Activated T-helper 2 cell treated with anti-CD3 and anti-CD28 coated beads, Interferon-gamma antibody, Interleukin-2, Interleukin-4, amounts not matched to agents 10 μg/mL and 5 μg/mL and 100 μg/mL, durations not matched to agents 14 hours and 24 hours and 36 hours (primary cell): ENCODE data around the gene C6orf136. TPM values are rescaled to one million over a fixed set of nuclear protein-coding genes. Genes with fewer than 3 reads are reported as not detected.
"Not testable (repeated sequence)": the region's sequence is repeated elsewhere in the genome, so short reads cannot be mapped to it uniquely, and the experiment has no call there.

ENCODE experiments used
- DNase-seq: peaks from one replicate; pipeline ENCODE4 v3.0.0; 2021; ENCODE audit warnings: low spot score
- H3K27ac Mint-ChIP-seq: one replicate; pipeline ENCODE4 v1.8.0; 2021; ENCODE audit warnings: mixed read lengths
- H3K27me3 Mint-ChIP-seq: one replicate; pipeline ENCODE4 v1.8.0; 2021; ENCODE audit warnings: low read depth, mixed read lengths
- H3K36me3 Mint-ChIP-seq: one replicate; pipeline ENCODE4 v1.8.0; 2021; ENCODE audit warnings: low read depth, mixed read lengths
- H3K4me1 Mint-ChIP-seq: one replicate; pipeline ENCODE4 v1.8.0; 2021; ENCODE audit warnings: low read depth, mixed read lengths
- H3K4me3 Mint-ChIP-seq: one replicate; pipeline ENCODE4 v1.8.0; 2021; ENCODE audit warnings: low read depth, mild to moderate bottlenecking, moderate library complexity, mixed read lengths
- H3K9me3 Mint-ChIP-seq: one replicate; pipeline ENCODE4 v1.8.0; 2021; ENCODE audit warnings: mixed read lengths
- intact Hi-C: fragments of 100-400 bp; cut with micrococcal nuclease; formaldehyde crosslinking; loops from one replicate; pipeline ENCODE4 v1.15.1; 2023
- total RNA-seq: library from RNA; stranded (reverse); gene quantifications from 2 replicates; pipeline ENCODE4 v1.2.3, GENCODE V29; 2022

The C6orf136 gene, protein sequence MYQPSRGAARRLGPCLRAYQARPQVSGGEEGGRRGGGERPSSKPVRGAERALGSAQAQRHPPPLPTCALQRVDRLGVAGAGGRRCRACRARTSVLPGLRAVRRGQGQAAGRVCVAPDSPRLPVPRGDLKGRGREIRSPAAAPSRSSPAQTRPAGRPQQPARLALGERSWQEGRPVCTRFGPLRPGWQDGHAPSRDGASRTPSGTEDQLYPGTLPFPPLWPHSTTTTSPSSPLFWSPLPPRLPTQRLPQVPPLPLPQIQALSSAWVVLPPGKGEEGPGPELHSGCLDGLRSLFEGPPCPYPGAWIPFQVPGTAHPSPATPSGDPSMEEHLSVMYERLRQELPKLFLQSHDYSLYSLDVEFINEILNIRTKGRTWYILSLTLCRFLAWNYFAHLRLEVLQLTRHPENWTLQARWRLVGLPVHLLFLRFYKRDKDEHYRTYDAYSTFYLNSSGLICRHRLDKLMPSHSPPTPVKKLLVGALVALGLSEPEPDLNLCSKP
- 23.1 and 28.2 TPM in 2 replicates for total RNA-seq

DNA sequence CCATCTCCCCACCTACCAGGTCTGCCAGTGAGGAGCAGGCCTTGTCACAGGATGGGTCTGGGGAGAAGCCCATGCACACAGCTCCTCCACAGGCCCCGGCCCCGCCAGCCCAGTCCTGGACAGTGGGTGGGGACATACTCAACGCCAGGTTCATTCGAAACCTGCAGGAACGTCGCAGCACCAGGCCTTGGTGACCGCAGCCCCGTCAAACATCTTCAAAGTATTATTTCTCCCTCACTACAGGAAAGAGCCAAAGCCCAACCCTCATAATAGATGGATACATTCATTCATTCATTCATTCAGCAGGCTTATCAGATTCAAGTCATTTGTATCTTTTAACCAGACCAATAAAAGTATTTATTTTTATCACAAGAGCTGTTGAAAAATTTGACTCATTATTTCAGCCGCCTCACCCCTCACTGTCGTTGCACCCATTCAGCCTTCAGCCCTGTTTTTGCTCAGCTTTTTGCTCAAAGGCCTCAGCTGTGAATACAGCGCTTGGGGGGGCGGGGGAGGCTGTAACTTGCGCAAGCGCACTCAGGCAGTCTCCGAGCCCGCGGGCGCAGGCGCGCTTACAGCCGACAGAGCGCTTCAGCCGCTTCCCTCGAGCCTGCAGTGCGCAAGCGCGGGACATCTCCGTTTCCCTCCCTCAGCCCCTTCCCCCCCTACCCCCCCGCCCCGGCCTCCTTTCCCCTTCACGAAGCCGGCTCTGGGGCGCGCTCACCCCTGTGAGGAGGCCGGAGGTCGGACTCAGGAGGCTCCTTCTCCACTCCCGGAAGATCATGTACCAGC lies at the start of gene C6orf136:
Gene C6orf136, plus strand, starts transcription at position 684 of the 792 bp plus-strand sequence. Its CDS starts 99 bp downstream, at position 783.
- Mint-ChIP-seq H3K36me3 (peaks cover 38% of the 10 kb centered on the region), H3K9me3 (no peaks in the 10 kb centered on the region), H3K4me1 (peaks cover 18% of the 10 kb centered on the region), H3K27ac (peak within 1 kb of the TSS; percentile 89), H3K4me3 (peak within 1 kb of the TSS; percentile 88), H3K27me3 (no peaks in the 10 kb centered on the region)
- intact Hi-C loops = loop anchor here (1.0 kb wide), 5 partner anchors 20 to 89 kb away; partner anchors contain the start of genes ATAT1, DHX16, MDC1 and MRPS18B
- DNase-seq = peak; percentile 89

DNA sequence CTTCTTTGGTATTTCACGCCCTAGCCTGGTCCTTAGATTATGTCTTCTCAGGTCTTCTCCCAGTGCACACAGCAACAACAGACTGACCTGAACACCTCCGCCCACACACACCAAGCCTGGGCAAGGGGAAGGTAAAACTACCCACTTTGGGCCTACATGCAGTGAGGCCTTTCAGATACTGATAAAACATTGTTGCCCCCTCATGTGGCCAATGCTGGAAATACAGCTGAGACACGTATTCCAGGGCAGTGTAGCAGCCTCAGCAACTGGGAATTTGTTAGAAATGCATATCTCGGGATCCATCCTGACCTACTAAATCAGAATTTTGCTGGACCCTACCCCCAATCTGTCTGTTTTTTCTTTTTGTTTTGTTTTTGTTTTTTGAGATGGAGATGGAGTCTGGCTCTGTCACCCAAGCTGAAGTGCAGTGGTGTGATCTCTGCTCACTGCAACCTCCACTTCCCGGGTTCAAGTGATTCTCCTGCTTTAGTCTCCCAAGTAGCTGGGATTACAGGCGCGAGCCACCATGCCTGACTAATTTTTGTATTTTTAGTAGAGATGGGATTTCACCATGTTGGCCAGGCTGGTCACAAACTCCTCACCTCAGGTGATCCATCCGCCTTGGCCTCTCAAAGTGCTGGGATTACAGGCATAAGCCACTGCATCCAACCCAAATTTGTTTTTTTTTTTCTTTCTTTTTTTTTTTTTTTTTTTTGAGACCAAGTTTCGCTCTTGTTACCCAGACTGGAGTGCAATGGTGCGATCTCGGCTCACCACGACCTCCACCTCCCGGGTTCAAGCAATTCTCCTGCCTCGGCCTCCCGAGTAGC lies 49.4 kb upstream of the C6orf136 start:
- not testable (repeated sequence) for H3K4me3 Mint-ChIP-seq, H3K9me3 Mint-ChIP-seq, H3K4me1 Mint-ChIP-seq, H3K27me3 Mint-ChIP-seq
- Mint-ChIP-seq H3K27ac (peak overlapping the region; percentile 39), H3K36me3 (peaks cover 49% of the 10 kb centered on the region)
- intact Hi-C loops = loop anchor here (1.0 to 5.0 kb wide), 2 partner anchors 55 to 114 kb away; no protein-coding TSS in a partner anchor
- peak; percentile 69 for DNase-seq

DNA sequence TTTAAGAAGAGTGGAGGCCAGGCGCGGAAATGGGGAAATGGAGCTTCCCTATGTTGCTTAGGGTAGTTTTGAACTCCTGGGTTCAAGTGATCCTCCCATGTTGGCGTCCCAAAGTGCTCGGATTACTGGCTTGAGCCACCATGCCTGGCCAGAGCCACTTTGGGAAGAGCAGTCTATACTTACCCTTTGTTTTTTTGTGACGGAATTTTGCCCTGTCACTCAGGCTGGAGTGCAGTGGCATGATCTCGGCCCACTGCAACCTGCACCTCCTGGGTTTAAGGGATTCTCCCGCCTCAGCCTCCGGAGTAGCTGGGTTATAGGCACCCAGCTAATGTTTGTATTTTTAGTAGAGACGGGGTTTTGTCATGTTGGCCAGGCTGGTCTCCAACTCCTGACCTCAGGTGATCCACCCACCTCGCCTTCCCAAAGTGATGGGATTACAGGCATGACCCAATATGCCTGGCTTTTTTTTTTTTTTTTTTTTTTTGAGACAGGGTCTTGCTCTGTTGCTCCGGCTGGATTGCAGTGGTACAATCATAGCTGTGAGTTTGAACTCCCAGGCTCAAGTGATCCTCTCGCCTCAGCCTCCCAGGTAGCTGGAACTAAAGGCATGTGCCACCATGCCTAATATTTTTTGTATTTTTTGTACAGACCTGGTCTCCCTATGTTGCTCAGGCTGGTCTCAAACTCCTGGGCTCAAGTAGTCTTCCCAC lies 47.9 kb upstream of the C6orf136 start:
- no peak overlapping the region for H3K4me3 Mint-ChIP-seq
- no peaks in the 10 kb centered on the region for H3K9me3 Mint-ChIP-seq
- no peak overlapping the region for H3K27ac Mint-ChIP-seq
- intact Hi-C loops = loop anchor here (5.0 kb wide), 1 partner anchor 57 kb away; no protein-coding TSS in a partner anchor
- no peaks in the 10 kb centered on the region for H3K27me3 Mint-ChIP-seq
- no peak for DNase-seq
- H3K36me3 Mint-ChIP-seq = peaks cover 59% of the 10 kb centered on the region
- peaks cover 2% of the 10 kb centered on the region for H3K4me1 Mint-ChIP-seq

DNA sequence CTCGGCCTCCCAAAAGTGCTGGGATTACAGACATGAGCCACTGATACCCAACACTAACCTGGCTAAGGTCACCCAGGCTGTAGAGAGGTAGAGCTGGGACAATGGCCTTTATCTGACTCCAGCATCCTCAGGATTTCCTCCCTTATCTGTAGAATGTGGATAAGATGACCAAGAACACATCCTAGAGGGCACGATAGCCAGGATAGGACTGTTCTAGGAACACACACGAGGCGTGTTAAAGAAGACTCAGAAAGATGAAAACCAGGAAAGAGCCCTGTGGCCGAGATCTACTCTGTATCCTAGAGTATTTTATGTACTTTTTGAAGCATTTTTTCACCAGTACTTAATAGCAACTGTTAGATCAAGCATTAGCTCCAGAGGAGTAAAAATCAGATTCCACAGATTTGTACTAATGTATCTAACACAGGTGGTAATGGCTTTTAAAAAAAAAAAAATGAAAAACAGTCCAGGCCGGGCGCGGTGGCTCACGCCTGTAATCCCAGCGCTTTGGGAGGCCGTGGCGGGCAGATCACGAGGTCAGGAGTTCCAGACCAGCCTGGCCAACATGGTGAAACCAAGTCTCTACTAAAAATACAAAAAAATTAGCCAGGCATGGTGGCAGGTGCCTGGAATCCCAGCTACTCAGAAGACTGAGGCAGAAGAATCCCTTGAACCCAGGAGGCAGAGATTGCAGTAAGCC lies 47.2 kb upstream of the C6orf136 start:
- peaks cover 59% of the 10 kb centered on the region for H3K36me3 Mint-ChIP-seq

DNA sequence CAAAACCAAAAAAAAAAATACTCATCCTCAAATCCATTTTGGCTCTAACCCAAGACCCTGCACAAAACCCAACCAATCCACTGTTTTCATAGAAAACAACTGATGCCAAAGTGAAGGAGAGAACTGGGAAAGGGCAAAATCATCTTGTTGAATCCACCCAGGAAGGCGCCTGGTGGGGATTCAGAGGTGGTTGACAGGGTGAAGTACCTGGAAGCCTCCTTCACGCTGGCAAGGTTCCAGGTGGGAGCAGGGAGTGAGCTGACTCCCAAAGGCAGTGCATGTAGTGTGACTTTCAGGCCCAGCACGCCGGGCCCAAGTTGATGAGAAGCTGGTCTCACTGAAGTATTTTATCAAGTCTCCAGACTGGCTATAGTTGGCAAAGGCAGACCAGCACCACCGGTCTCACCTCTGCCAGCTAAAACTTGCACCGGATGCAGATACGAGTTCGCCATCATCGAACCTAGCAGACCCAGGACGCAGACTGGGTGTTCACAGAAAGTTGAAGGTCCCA lies 46.4 kb upstream of the C6orf136 start:
- intact Hi-C loops = no loop called here

More for the DNA sequence above, 47.2 kb upstream of the C6orf136 start:
- no peak for DNase-seq
- H3K9me3 Mint-ChIP-seq = no peaks in the 10 kb centered on the region
- H3K27ac Mint-ChIP-seq = peak overlapping the region; percentile 63
- H3K4me1 Mint-ChIP-seq = peaks cover 2% of the 10 kb centered on the region
- H3K27me3 Mint-ChIP-seq = no peaks in the 10 kb centered on the region
- no peak overlapping the region for H3K4me3 Mint-ChIP-seq
- intact Hi-C loops = loop anchor here (5.0 kb wide), 1 partner anchor 57 kb away; no protein-coding TSS in a partner anchor

DNA sequence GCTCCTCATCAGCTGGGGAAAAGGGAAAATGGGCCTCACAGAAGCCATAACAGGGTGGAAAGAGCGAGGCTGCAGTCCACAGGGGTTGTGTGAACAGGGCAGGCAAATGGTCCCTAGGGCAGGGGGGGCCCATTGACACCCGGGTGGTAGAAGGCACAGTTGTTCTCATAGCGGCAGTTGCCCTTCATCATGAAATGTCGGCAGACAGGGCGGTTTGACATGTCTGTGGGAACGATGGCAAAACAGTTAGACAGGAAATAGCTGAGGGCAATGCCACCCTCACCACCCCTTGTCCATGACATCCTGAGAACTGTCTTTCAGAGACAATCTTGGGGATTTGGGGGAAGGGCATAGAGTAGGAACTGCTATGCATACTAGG lies 45.5 kb upstream of the C6orf136 start:
- no peak overlapping the region for H3K4me3 Mint-ChIP-seq
- DNase-seq = no peak
- H3K4me1 Mint-ChIP-seq = peaks cover 5% of the 10 kb centered on the region
- no peaks in the 10 kb centered on the region for H3K9me3 Mint-ChIP-seq
- no peaks in the 10 kb centered on the region for H3K27me3 Mint-ChIP-seq
- no peak overlapping the region for H3K27ac Mint-ChIP-seq
- intact Hi-C loops = no loop called here
- peaks cover 66% of the 10 kb centered on the region for H3K36me3 Mint-ChIP-seq

More for the DNA sequence above, 46.4 kb upstream of the C6orf136 start:
- H3K27me3 Mint-ChIP-seq = no peaks in the 10 kb centered on the region
- peaks cover 2% of the 10 kb centered on the region for H3K4me1 Mint-ChIP-seq
- H3K4me3 Mint-ChIP-seq = no peak overlapping the region
- no peak for DNase-seq
- no peaks in the 10 kb centered on the region for H3K9me3 Mint-ChIP-seq
- H3K27ac Mint-ChIP-seq = no peak overlapping the region
- H3K36me3 Mint-ChIP-seq = peaks cover 60% of the 10 kb centered on the region

DNA sequence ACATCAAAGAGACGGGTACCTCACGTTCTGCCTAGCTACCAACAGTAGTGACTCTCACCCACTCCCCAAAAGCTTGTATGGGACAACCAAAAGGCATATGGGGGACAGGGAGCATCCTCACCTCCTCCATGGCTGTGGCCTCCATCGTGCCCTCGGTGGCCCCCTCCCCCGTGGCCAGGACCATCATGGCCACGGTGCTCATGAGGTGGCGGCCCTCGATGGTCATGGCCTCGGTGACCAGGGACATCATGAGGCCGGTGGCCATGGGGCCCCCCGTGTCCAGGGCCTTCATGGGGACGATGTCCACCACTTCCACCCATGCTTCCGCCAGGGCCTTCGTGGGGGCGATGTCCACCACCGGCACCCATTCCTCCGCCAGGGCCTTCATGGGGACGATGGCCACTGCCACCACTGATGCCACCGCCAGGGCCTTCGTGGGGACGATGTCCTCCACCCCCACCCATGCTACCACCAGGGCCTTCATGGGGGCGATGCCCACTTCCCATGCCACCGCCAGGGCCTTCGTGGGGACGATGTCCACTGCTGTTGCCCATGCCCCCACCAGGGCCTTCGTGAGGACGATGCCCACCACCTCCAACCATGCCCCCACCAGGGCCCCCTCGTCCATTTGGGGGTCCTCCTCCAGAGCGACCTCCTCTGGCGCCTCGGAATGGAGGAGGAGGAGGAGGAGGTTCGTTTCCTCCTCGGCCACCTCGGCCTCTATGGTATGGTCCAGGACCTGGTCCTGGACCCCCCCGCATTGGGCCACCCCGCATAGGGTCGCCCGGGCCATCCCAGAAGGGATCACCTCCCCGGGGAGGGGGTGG lies 44.9 kb upstream of the C6orf136 start:
- intact Hi-C loops = no loop called here

DNA sequence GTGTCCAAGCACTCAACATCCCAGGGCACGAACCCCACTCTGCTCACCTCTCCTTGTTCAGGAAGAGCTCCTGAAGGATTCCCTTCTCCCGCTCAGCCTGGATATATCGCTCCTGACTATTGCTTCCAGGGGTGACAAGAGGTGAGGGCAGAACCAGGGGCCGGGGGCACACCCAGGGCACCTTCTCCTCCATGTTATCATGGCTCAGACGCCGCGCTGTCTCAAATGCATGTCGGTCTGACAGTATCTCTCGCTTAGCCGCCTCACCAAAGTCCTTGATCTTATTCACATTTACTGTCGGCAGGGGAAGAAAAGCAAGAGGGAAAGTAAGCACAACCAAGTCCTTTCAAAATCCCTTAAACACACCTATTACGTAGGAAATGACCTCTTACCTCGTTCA lies 43.0 kb upstream of the C6orf136 start:
- intact Hi-C loops = no loop called here
- H3K27me3 Mint-ChIP-seq = no peaks in the 10 kb centered on the region
- peaks cover 82% of the 10 kb centered on the region for H3K36me3 Mint-ChIP-seq
- H3K4me3 Mint-ChIP-seq = no peak overlapping the region
- H3K9me3 Mint-ChIP-seq = no peaks in the 10 kb centered on the region
- no peak for DNase-seq
- peaks cover 8% of the 10 kb centered on the region for H3K4me1 Mint-ChIP-seq
- no peak overlapping the region for H3K27ac Mint-ChIP-seq

More for the DNA sequence above, 44.9 kb upstream of the C6orf136 start:
- Mint-ChIP-seq H3K4me3 (no peak overlapping the region), H3K4me1 (peaks cover 5% of the 10 kb centered on the region), H3K9me3 (no peaks in the 10 kb centered on the region), H3K27ac (no peak overlapping the region), H3K36me3 (peaks cover 70% of the 10 kb centered on the region), H3K27me3 (no peaks in the 10 kb centered on the region)
- DNase-seq = no peak

DNA sequence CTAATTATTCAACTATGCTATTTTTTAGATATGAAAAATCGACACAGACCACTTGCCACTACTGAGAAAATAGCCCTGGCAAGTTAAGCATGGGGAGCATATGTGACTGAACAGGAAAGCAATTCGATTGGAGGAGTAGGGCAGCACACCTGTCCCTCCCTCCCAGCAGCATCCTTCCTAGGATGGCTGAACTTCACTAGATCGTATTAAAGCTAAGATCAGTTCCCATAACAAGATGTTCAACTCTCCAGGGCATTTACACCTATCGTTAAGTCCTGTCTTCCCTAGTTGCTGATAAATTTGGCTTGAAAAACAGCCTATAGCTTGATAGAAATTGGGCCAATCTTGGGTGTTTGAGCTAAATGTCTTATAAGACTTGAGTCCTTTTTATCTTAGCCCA lies 36.9 kb upstream of the C6orf136 start:
- Mint-ChIP-seq H3K9me3 (no peaks in the 10 kb centered on the region), H3K36me3 (peaks cover 90% of the 10 kb centered on the region), H3K4me1 (peaks cover 57% of the 10 kb centered on the region), H3K27me3 (no peaks in the 10 kb centered on the region), H3K27ac (peak overlapping the region; percentile 23), H3K4me3 (no peak overlapping the region)
- intact Hi-C loops = loop anchor here (10.0 kb wide), 1 partner anchor 935 kb away; the partner anchor contains the start of genes ATP6V1G2, DDX39B and NFKBIL1
- DNase-seq = no peak

DNA sequence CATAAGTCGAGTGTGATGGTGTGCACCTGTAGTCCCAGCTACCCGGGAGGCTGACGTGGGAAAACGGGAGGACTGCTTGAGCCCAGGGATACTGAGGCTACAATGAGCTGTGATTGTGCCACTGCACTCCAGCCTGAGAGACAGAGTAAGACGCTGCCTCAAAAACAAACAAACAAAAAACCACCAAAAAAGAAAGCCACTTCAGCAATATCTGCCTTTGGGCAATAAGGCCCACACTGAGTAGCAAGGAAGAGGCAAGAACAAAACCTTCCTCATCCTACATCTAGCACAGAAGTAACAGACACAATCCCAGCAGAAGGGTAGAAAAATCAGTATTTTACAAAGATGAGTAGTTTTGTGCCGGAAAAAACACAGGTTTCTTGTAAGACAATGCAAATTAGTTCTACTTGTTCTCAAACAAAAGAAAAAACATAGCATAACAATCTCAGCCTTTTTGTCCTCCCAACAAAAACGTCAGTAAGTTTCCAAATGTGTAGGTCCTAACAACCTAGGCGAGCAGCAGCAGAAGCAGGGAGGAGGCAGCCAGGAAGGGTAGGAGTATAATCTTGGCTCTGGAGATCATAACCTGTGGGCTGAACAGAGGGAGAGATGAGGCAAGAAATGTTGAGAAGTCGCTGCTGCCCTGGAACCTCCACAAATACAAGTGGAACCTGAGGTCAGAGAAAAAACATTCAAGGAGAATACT lies 35.6 kb upstream of the C6orf136 start:
- DNase-seq = no peak

More for the DNA sequence above, 35.6 kb upstream of the C6orf136 start:
- Mint-ChIP-seq H3K27me3 (no peaks in the 10 kb centered on the region), H3K4me1 (peaks cover 55% of the 10 kb centered on the region), H3K9me3 (no peaks in the 10 kb centered on the region), H3K27ac (peak overlapping the region; percentile 67), H3K36me3 (peaks cover 92% of the 10 kb centered on the region), H3K4me3 (no peak overlapping the region)
- intact Hi-C loops = loop anchor here (10.0 kb wide), 1 partner anchor 933 kb away; the partner anchor contains the start of genes ATP6V1G2, DDX39B and NFKBIL1
